AG04450 (cell line): ENCODE data around the gene ILKAP. TPM values are rescaled to one million over a fixed set of nuclear protein-coding genes. Genes with fewer than 3 reads are reported as not detected.

Experiments
- CTCF ChIA-PET: fragments of 300-600, 350-600 bp; formaldehyde crosslinking; extraction: SDS; loops from one replicate; lab custom pipeline; 2022; ENCODE audit warnings: antibody characterized with exemption, inconsistent platforms; lab: Charles Lee
- POLR2A ChIA-PET: fragments of 350-600 bp; formaldehyde crosslinking; extraction: SDS; loops from one replicate; lab custom pipeline; 2021; ENCODE audit warnings: antibody characterized with exemption, inconsistent platforms; lab: Yijun Ruan, JAX
- DNase-seq: peaks from one replicate; pipeline ENCODE4 v3.0.0-alpha.2; 2011; ENCODE audit warnings: low read depth, low spot score
- H3K27ac ChIP-seq: one replicate; pipeline ENCODE4 v1.5.1; 2012; ENCODE audit warnings: low read depth, low read length, control low read depth
- H3K27me3 ChIP-seq: one replicate; pipeline ENCODE4 v1.6.0; 2012; ENCODE audit warnings: low read length; ENCODE audit not compliant: control insufficient read depth, insufficient read depth
- H3K4me3 ChIP-seq: 2 replicates; pipeline ENCODE4 v1.5.1; 2011; ENCODE audit warnings: mild to moderate bottlenecking, low read depth, low read length, control low read depth
- H3K9me3 ChIP-seq: 2 replicates; pipeline ENCODE4 v1.5.1; 2012; ENCODE audit warnings: low read length; ENCODE audit not compliant: control insufficient read depth, insufficient read depth
- polyA plus RNA-seq: library from polyadenylated mRNA; depleted of rRNA; stranded (reverse); fragments of >200 nt; gene quantifications from 2 replicates; pipeline ENCODE4 v1.2.3, GENCODE V29; 2011
- TF ChIP-seq, protein P1 (sequence below): IDR thresholded peaks from 2 replicates; pipeline ENCODE4 v1.5.1; 2011; ENCODE audit warnings: low read depth, low read length, control low read depth, inconsistent platforms

ILKAP gene
- polyA plus RNA-seq, 1 experiment: 34.9 TPM

DNA sequence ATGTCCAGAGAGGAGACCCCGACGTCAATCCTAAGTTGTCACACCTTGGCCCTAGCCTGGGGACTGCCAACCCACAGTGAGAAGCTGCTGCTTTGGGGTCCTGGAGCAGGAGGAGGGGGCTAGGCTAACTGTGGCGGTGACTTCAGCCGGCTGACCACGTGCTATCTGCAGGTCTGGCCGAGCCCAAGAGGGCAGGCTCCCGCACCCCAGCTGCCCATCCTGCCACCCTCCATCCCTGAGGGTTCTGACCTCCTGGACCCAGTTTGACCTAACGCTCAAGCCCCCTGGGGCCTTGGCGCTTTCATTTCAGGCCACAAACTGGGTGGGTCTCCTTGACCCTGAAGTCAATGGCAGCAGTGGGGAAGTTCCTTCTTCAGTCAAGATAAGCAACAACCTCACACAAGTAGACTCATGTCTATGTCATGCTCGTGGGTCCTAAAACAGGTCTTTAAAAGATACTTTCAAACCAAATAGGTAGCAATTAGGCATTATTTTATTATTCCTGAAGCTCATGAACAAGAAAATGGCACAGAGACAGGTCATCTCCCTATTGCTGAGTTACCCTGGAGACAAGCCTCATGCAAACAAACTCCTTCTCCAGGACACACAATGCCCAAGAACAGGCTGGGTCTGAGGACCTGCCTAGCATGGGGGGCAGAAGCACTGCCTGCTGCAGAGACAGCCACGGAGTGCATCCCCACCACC is 34.1 kb upstream of the ILKAP start:
- ChIA-PET CTCF (interaction anchor here (0.7 kb wide), 1 partner anchor 376 kb away, joined by 3 read pairs; no protein-coding TSS in a partner anchor), POLR2A (interaction anchor here (0.6 kb wide), 2 partner anchors 111 to 575 kb away, joined by 3 to 4 read pairs; no protein-coding TSS in a partner anchor)
- TF ChIP-seq, protein P1, sequence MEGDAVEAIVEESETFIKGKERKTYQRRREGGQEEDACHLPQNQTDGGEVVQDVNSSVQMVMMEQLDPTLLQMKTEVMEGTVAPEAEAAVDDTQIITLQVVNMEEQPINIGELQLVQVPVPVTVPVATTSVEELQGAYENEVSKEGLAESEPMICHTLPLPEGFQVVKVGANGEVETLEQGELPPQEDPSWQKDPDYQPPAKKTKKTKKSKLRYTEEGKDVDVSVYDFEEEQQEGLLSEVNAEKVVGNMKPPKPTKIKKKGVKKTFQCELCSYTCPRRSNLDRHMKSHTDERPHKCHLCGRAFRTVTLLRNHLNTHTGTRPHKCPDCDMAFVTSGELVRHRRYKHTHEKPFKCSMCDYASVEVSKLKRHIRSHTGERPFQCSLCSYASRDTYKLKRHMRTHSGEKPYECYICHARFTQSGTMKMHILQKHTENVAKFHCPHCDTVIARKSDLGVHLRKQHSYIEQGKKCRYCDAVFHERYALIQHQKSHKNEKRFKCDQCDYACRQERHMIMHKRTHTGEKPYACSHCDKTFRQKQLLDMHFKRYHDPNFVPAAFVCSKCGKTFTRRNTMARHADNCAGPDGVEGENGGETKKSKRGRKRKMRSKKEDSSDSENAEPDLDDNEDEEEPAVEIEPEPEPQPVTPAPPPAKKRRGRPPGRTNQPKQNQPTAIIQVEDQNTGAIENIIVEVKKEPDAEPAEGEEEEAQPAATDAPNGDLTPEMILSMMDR: no peak
- H3K27me3 ChIP-seq: peaks cover 32% of the 10 kb centered on the region
- peaks cover 6% of the 10 kb centered on the region; the same call in 1 of the 2 replicates for H3K9me3 ChIP-seq
- no peak overlapping the region for H3K27ac ChIP-seq
- no peak for DNase-seq
- H3K4me3 ChIP-seq: no peak overlapping the region

DNA sequence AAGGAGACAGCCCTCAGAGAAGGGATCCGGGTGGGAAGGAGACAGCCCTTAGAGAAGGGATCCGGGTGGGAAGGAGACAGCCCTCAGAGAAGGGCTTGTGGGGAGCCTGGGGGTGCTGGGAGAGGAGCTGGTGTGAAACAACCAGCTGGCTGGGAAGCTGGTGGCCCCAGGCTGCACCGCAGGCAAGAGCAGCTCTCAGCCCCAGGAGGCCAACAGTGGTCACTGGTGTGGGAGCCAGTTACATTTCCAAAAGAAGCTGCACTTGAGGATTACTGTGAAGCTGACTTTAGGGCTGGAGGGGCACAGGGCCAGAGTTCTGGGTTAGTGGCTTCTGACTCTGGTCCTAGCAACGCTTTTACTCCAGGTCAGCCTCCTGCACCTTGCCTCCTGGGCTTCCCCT is 33.1 kb upstream of the ILKAP start:
- H3K27me3 ChIP-seq: peaks cover 40% of the 10 kb centered on the region
- DNase-seq: no peak
- TF ChIP-seq, protein P1: no peak
- no peak overlapping the region for H3K4me3 ChIP-seq
- H3K9me3 ChIP-seq: peaks cover 11% of the 10 kb centered on the region
- H3K27ac ChIP-seq: no peak overlapping the region
- POLR2A ChIA-PET: interaction anchor here (0.6 kb wide), 2 partner anchors 19 to 26 kb away, joined by 3 to 4 read pairs; no protein-coding TSS in a partner anchor
- CTCF ChIA-PET: interaction anchor here (0.7 kb wide), 1 partner anchor 375 kb away, joined by 3 read pairs; no protein-coding TSS in a partner anchor

DNA sequence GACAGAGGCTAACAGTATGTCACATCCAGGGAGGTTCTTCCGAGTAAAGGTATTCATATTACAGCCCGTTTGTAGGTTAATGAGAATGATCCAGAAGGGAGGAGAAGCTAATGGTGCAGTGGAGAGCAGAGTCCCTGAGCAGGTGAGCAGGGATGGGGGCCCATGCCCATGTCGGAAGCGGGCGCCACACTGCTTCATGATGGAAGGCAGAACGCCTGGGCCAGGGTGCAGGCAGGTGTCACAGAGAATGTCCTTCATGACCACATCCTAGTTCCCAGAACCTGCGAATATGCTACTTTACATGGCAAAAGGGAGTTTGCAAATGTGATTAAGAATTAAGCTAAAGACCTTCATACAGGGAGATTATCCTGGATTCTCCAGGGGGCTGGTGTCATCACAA is 32.4 kb upstream of the ILKAP start:
- peaks cover 17% of the 10 kb centered on the region for H3K9me3 ChIP-seq
- ChIA-PET POLR2A (interaction anchor here (0.6 kb wide), 1 partner anchor 116 kb away, joined by 5 read pairs; no protein-coding TSS in a partner anchor), CTCF (no interaction called here)
- TF ChIP-seq, protein P1: no peak
- no peak overlapping the region for H3K27ac ChIP-seq
- H3K27me3 ChIP-seq: peaks cover 41% of the 10 kb centered on the region
- H3K4me3 ChIP-seq: no peak overlapping the region
- DNase-seq: no peak

DNA sequence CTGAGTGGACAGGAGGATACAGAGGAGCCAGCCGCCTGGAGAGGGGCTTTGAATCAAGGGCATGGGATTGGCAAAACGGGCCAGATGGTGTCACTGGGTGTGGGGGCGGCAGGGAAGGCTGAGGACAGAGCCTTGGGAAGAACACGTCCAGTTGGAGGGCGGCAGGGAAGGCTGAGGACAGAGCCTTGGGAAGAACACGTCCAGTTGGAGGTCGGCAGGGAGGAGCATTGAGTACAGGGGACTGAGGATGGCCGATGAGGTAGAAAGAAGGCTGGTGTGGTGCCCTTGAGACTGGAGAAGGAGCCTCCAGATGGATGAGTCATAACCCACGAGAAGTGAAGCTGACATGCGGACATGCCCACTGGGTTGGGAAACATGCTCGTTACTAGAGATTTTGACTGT is 31.8 kb upstream of the ILKAP start:
- H3K4me3 ChIP-seq: no peak overlapping the region
- DNase-seq: no peak
- H3K27ac ChIP-seq: no peak overlapping the region
- H3K27me3 ChIP-seq: peaks cover 44% of the 10 kb centered on the region
- peaks cover 17% of the 10 kb centered on the region for H3K9me3 ChIP-seq
- TF ChIP-seq, protein P1: no peak
- ChIA-PET POLR2A (interaction anchor here (0.6 kb wide), 1 partner anchor 116 kb away, joined by 5 read pairs; no protein-coding TSS in a partner anchor), CTCF (no interaction called here)

DNA sequence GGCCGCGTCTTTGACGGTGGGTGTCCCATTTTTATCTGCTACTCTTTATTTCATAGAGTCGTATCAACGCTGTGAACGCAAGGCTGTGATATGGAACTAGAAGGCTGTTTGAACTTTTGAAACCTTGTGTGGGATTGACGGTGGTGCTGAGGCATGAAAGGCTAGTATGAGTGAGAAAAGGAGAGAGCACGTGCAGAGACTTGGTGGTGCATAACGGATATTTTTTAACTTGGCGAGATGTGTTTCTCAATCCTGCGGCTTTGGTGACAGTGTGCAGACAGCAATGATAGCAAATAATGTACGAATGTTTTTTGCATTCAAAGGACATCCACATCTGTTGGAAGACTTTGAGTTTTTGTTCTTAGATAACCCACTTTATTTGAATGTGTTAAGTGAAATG is 30.1 kb upstream of the ILKAP start:
- Histone ChIP-seq H3K9me3 (peaks cover 12% of the 10 kb centered on the region), H3K27ac (no peak overlapping the region), H3K27me3 (peaks cover 42% of the 10 kb centered on the region), H3K4me3 (no peak overlapping the region)
- ChIA-PET POLR2A (no interaction called here), CTCF (no interaction called here)
- no peak for DNase-seq
- TF ChIP-seq, protein P1: no peak
